ENCODE measurements around the gene SLC36A4.
"Not testable (repeated sequence)": the region's sequence is repeated elsewhere in the genome, so short reads cannot be mapped to it uniquely, and the experiment has no call there.

SLC36A4 gene

DNA sequence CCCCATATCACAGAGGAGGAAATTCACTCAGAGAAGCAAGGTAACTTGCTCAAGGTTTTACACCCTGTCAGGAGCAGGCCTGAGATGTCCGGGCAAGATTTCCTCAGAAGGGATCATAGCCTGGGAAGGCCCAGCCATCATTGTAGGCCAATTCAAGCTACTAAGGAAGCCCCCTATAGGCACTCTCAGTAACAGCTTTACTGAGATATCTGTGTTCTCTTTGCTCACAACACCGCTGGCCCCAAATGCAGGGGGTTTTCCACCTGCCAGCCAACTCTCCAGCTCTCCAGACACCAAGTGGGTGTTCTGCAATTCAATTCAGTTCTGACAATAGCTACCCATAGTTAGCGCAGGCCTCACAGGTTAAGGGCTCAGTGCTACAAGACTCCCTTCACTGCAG, 84.0 kb downstream of the SLC36A4 start:
- H3K9me2 ChIP-seq (replicated peaks; ENCODE audit: low read depth, low read length): no peaks in the 10 kb centered on the region
- no peaks in the 10 kb centered on the region for H3K9me3 ChIP-seq (ENCODE audit: insufficient read depth, low read depth, low read length)
- no peaks in the 10 kb centered on the region for H3K79me2 ChIP-seq (ENCODE audit: insufficient read depth, low read length)
- no peaks in the 10 kb centered on the region for H4K20me1 ChIP-seq (ENCODE audit: insufficient read depth, low read length, poor library complexity, severe bottlenecking)
- H3K4me1 ChIP-seq (ENCODE audit: insufficient read depth, low read length, poor library complexity, severe bottlenecking): no peaks in the 10 kb centered on the region
- no peak overlapping the region for H3K4me2 ChIP-seq (ENCODE audit: low read depth, low read length, poor library complexity, severe bottlenecking)
- H2AFZ ChIP-seq (ENCODE audit: low read length): no peak overlapping the region
- H3K27me3 ChIP-seq (ENCODE audit: insufficient read depth, low read length, poor library complexity, severe bottlenecking): no peaks in the 10 kb centered on the region
- no peak for TF ChIP-seq CTCF (conservative IDR thresholded peaks at IDR 0.05; ENCODE audit: low read length)
- TF ChIP-seq EZH2phosphoT487 (IDR thresholded peaks at IDR 0.05; ENCODE audit: borderline replicate concordance): no peak
- no peak overlapping the region for H3K4me3 ChIP-seq (ENCODE audit: low read length, poor library complexity, severe bottlenecking)
- H3K9ac ChIP-seq (ENCODE audit: low read depth, low read length, poor library complexity, severe bottlenecking): no peak overlapping the region
- no peaks in the 10 kb centered on the region for H3K36me3 ChIP-seq (ENCODE audit: insufficient read depth, low read length)
- H3F3A ChIP-seq (ENCODE audit: low read depth): no peaks in the 10 kb centered on the region

GRCh38 chr11:93111147-93111546, 86.6 kb downstream of the SLC36A4 start:
- H4K20me1 ChIP-seq (ENCODE audit: insufficient read depth, low read length, poor library complexity, severe bottlenecking); H3K9me3 ChIP-seq (ENCODE audit: insufficient read depth, low read depth, low read length); H3F3A ChIP-seq (ENCODE audit: low read depth); H3K4me2 ChIP-seq (ENCODE audit: low read depth, low read length, poor library complexity, severe bottlenecking); H3K27me3 ChIP-seq (ENCODE audit: insufficient read depth, low read length, poor library complexity, severe bottlenecking); H3K36me3 ChIP-seq (ENCODE audit: insufficient read depth, low read length); H3K9ac ChIP-seq (ENCODE audit: low read depth, low read length, poor library complexity, severe bottlenecking); H3K79me2 ChIP-seq (ENCODE audit: insufficient read depth, low read length); H3K9me2 ChIP-seq (replicated peaks; ENCODE audit: low read depth, low read length); H2AFZ ChIP-seq (ENCODE audit: low read length); H3K4me3 ChIP-seq (ENCODE audit: low read length, poor library complexity, severe bottlenecking); H3K4me1 ChIP-seq (ENCODE audit: insufficient read depth, low read length, poor library complexity, severe bottlenecking): not testable (repeated sequence)

- H3K36me3 ChIP-seq (ENCODE audit: insufficient read depth, low read length): no peaks in the 10 kb centered on the region
Measured at GRCh38 chr11:93100211-93100610, 97.6 kb downstream of the SLC36A4 start.

More at GRCh38 chr11:93100211-93100610, 97.6 kb downstream of the SLC36A4 start:
- no peaks in the 10 kb centered on the region for H3K79me2 ChIP-seq (ENCODE audit: insufficient read depth, low read length)
- no peaks in the 10 kb centered on the region for H3K27me3 ChIP-seq (ENCODE audit: insufficient read depth, low read length, poor library complexity, severe bottlenecking)
- H3K9ac ChIP-seq (ENCODE audit: low read depth, low read length, poor library complexity, severe bottlenecking): no peak overlapping the region
- no peak overlapping the region for H3K4me3 ChIP-seq (ENCODE audit: low read length, poor library complexity, severe bottlenecking)
- H2AFZ ChIP-seq (ENCODE audit: low read length): no peak overlapping the region
- no peak overlapping the region for H3K4me2 ChIP-seq (ENCODE audit: low read depth, low read length, poor library complexity, severe bottlenecking)
- no peak for TF ChIP-seq CTCF (conservative IDR thresholded peaks at IDR 0.05; ENCODE audit: low read length)
- no peak for TF ChIP-seq EZH2phosphoT487 (IDR thresholded peaks at IDR 0.05; ENCODE audit: borderline replicate concordance)
- H3K9me2 ChIP-seq (replicated peaks; ENCODE audit: low read depth, low read length): no peaks in the 10 kb centered on the region
- no peaks in the 10 kb centered on the region for H3F3A ChIP-seq (ENCODE audit: low read depth)
- no peaks in the 10 kb centered on the region for H3K9me3 ChIP-seq (ENCODE audit: insufficient read depth, low read depth, low read length)
- no peaks in the 10 kb centered on the region for H4K20me1 ChIP-seq (ENCODE audit: insufficient read depth, low read length, poor library complexity, severe bottlenecking)
- no peaks in the 10 kb centered on the region for H3K4me1 ChIP-seq (ENCODE audit: insufficient read depth, low read length, poor library complexity, severe bottlenecking)
